HepG2 (cell line): Measurements from ENCODE around the gene RUSC1. TPM values are rescaled to one million over a fixed set of nuclear protein-coding genes. Genes with fewer than 3 reads are reported as not detected.

Source experiments
- ARHGAP35 ChIP-seq: sonication (generic); formaldehyde crosslinking; IDR thresholded peaks from 2 replicates; pipeline ENCODE4 v1.9.0; 2022; ENCODE audit warnings: mild to moderate bottlenecking, inconsistent platforms, moderate library complexity, missing genetic modification reagents, borderline replicate concordance
- HNRNPK ChIP-seq: fragments of 200-400 bp; formaldehyde crosslinking; IDR thresholded peaks from 2 replicates; pipeline ENCODE4 v1.6.1; 2018; ENCODE audit warnings: low read length, low read depth, moderate library complexity, mild to moderate bottlenecking; ENCODE audit not compliant: poor library complexity, severe bottlenecking
- IKZF1 ChIP-seq: fragments of 450-650 bp; IDR thresholded peaks from 2 replicates; pipeline ENCODE4 v1.7.1; 2016
- IRF2 ChIP-seq: IDR thresholded peaks from 2 replicates; pipeline ENCODE4 v1.6.1; 2018; ENCODE audit warnings: missing genetic modification reagents, missing compliant biosample characterization
- NFYB ChIP-seq: sonication (generic); formaldehyde crosslinking; IDR thresholded peaks from 2 replicates; pipeline ENCODE4 v1.4.0; 2020; ENCODE audit warnings: missing genetic modification reagents
- SAP130 ChIP-seq: IDR thresholded peaks from 2 replicates; pipeline ENCODE4 v1.6.1; 2016; ENCODE audit warnings: low read depth
- TEF ChIP-seq: sonication (generic); formaldehyde crosslinking; IDR thresholded peaks from 2 replicates; pipeline ENCODE4 v1.5.0; 2020; ENCODE audit warnings: missing genetic modification reagents
- ZNF101 ChIP-seq: sonication (generic); formaldehyde crosslinking; IDR thresholded peaks from 2 replicates; pipeline ENCODE4 v1.4.0; 2020; ENCODE audit warnings: mild to moderate bottlenecking, low read depth, missing genetic modification reagents, borderline replicate concordance
- ZNF337 ChIP-seq: sonication (generic); formaldehyde crosslinking; IDR thresholded peaks from 2 replicates; pipeline ENCODE4 v1.5.1; 2020; ENCODE audit warnings: missing genetic modification reagents, low read depth, mild to moderate bottlenecking, borderline replicate concordance
- ZNF772 ChIP-seq: sonication (generic); formaldehyde crosslinking; IDR thresholded peaks from 2 replicates; pipeline ENCODE4 v1.5.0; 2020; ENCODE audit warnings: mild to moderate bottlenecking, missing genetic modification reagents
- polyA plus RNA-seq, 8 experiments: library from polyadenylated mRNA; depleted of rRNA in 3 of 8; stranded (reverse) in 7 of 8; unstranded in 1 of 8; fragments of >200 nt; fragmentation: Illumina TruSeq in 4 of 8; extraction: Trizol in 4 of 8; gene quantifications; 2 replicates each; pipeline versions ENCODE4 v1.2.1 to v1.2.3, GENCODE V29; 2011 to 2016; ENCODE audit warnings: low read depth in 4 of 8, missing spikeins in 1 of 8, mixed read lengths in 1 of 8; ENCODE audit not compliant: insufficient read depth in 1 of 8
- total RNA-seq, 5 experiments: library from RNA; depleted of rRNA; stranded (reverse); fragments of >200 nt; fragmentation: Illumina TruSeq; extraction: Trizol; gene quantifications; 2 replicates each; pipeline ENCODE4 v1.2.3, GENCODE V29; 2016; ENCODE audit warnings: low read depth in 1 of 5
- TF ChIP-seq, protein P1 (sequence below): sonication (generic); formaldehyde crosslinking; IDR thresholded peaks from 2 replicates; pipeline ENCODE4 v1.4.0; 2020; ENCODE audit warnings: mild to moderate bottlenecking, missing genetic modification reagents, borderline replicate concordance
- TF ChIP-seq, protein P2 (sequence below): sonication (generic); formaldehyde crosslinking; IDR thresholded peaks from 2 replicates; pipeline ENCODE4 v1.5.0; 2020; ENCODE audit warnings: missing genetic modification reagents
- TF ChIP-seq, protein P3 (sequence below): sonication (generic); formaldehyde crosslinking; IDR thresholded peaks from 2 replicates; pipeline ENCODE4 v1.4.0; 2020; ENCODE audit warnings: mild to moderate bottlenecking, missing genetic modification reagents

The RUSC1 gene
- total and polyA plus RNA-seq, 2 of the 13 experiments (the other 11 are each of a cell fraction or from before 2014, with no cell fraction given), result 18.7 to 20.4 TPM

GRCh38 chr1:155324717-155325602 is 4.3 kb downstream of the RUSC1 start (continued):
- TF ChIP-seq, protein P1, sequence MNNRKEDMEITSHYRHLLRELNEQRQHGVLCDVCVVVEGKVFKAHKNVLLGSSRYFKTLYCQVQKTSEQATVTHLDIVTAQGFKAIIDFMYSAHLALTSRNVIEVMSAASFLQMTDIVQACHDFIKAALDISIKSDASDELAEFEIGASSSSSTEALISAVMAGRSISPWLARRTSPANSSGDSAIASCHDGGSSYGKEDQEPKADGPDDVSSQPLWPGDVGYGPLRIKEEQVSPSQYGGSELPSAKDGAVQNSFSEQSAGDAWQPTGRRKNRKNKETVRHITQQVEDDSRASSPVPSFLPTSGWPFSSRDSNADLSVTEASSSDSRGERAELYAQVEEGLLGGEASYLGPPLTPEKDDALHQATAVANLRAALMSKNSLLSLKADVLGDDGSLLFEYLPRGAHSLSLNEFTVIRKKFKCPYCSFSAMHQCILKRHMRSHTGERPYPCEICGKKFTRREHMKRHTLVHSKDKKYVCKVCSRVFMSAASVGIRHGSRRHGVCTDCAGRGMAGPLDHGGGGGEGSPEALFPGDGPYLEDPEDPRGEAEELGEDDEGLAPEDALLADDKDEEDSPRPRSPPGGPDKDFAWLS, result no peak
- TF ChIP-seq ZNF337, result no peak
- TF ChIP-seq ARHGAP35 (CRISPR knock-in tag), result no peak
- peak; percentile 25; the same call in 1 of the 2 replicates for TF ChIP-seq ZNF772
- no peak for TF ChIP-seq NFYB (CRISPR knock-in tag)
- no peak for TF ChIP-seq IKZF1
- no peak for TF ChIP-seq TEF (CRISPR knock-in tag)
- TF ChIP-seq, protein P2, sequence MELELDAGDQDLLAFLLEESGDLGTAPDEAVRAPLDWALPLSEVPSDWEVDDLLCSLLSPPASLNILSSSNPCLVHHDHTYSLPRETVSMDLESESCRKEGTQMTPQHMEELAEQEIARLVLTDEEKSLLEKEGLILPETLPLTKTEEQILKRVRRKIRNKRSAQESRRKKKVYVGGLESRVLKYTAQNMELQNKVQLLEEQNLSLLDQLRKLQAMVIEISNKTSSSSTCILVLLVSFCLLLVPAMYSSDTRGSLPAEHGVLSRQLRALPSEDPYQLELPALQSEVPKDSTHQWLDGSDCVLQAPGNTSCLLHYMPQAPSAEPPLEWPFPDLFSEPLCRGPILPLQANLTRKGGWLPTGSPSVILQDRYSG, result no peak
- TF ChIP-seq ZNF101, result no peak
- peak; percentile 62; the same call in 1 of the 2 replicates for TF ChIP-seq SAP130 (CRISPR knock-in tag)
- TF ChIP-seq, protein P3, sequence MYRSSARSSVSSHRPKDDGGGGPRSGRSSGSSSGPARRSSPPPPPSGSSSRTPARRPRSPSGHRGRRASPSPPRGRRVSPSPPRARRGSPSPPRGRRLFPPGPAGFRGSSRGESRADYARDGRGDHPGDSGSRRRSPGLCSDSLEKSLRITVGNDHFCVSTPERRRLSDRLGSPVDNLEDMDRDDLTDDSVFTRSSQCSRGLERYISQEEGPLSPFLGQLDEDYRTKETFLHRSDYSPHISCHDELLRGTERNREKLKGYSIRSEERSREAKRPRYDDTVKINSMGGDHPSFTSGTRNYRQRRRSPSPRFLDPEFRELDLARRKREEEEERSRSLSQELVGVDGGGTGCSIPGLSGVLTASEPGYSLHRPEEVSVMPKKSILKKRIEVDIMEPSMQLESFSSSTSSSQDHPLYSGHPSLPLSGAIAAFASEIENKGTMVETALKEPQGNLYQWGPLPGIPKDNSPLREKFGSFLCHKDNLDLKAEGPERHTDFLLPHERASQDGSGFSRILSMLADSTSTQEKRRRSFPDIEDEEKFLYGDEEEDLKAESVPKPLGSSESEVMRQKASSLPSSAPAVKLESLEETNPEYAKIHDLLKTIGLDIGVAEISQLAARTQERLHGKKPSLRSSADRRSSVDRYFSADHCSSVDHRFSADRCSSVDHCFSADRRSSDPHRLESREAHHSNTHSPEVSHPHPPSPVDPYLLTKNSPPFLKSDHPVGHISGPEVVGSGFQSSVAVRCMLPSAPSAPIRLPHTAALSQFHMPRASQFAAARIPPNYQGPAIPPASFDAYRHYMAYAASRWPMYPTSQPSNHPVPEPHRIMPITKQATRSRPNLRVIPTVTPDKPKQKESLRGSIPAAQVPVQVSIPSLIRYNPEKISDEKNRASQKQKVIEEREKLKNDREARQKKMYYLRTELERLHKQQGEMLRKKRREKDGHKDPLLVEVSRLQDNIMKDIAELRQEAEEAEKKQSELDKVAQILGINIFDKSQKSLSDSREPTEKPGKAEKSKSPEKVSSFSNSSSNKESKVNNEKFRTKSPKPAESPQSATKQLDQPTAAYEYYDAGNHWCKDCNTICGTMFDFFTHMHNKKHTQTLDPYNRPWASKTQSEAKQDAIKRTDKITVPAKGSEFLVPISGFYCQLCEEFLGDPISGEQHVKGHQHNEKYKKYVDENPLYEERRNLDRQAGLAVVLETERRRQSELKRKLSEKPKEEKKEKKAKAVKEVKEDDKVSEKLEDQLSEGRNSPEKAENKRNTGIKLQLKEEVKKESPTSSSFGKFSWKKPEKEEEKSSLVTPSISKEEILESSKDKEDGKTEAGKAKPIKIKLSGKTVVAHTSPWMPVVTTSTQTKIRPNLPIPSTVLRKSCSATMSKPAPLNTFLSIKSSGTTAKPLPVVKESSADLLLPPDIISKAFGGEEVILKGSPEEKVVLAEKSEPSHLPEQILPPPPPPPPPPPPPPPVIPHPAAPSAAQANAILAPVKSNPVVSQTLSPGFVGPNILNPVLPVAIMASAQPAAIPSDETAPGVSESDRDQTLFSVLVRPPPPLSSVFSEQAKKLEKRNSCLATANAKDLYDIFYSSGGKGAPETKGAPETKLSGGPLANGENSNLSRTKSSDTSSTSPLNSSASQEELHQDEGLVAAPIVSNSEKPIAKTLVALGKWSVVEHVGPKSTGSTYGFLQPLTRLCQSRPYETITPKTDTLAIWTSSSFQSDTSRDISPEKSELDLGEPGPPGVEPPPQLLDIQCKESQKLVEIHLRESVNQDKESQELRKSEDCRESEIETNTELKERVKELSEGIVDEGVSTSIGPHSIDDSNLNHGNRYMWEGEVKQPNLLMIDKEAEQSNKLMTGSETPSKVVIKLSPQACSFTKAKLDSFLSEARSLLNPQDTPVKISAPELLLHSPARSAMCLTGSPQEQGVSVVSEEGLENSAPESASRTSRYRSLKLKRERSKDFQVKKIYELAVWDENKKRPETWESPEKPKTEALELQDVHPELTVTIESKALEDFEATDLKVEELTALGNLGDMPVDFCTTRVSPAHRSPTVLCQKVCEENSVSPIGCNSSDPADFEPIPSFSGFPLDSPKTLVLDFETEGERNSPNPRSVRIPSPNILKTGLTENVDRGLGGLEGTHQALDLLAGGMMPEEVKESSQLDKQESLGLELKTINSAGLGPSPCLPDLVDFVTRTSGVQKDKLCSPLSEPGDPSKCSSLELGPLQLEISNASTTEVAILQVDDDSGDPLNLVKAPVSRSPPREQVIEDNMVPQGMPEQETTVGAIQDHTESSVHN (CRISPR knock-in tag), result peak; percentile 65; the same call in 1 of the 2 replicates
- TF ChIP-seq IRF2 (CRISPR knock-in tag), result no peak
- peak; percentile 46 for TF ChIP-seq HNRNPK
